ENCODE results near the gene C14orf93. TPM values are rescaled to one million over a fixed set of nuclear protein-coding genes. Genes with fewer than 3 reads are reported as not detected.

The C14orf93 gene
- total and polyA plus RNA-seq, 2 donors (not counting 1 experiment from before 2014, with no cell fraction given): 17.9 to 26.8 TPM

DNA sequence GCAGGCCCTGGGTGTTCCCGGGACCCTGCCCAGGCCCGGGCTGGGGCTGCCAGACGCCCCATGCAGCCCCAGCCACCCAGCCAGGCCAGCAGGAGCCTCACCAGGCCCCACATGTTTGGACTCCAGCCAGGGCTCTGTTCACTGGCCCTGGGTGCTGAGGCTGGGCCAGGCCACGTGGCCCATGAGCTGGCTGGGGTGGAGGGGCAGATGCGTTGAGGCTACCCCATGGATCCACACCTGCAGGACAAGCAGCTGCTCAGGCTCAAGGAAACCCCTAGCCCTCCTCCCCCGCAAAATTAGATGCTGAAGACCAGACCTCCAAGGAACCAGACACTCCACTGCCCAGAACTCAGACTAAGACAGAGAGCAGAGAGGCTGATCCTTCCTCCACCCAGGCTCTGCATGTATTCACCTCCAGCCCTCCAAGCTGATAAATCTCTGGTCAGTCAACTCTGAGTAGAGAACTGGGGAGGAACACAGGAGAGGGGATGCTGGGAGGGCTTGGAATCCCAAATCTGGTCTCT lies 45.7 kb upstream of the C14orf93 start:
- H3K79me2 ChIP-seq (ENCODE audit: control insufficient read depth, insufficient read depth, low read length): no peaks in the 10 kb centered on the region
- Mint-ChIP-seq H3K4me1 (peaks cover 18% of the 10 kb centered on the region), H3K4me3 (peak overlapping the region; percentile 89), H3K27ac (no peak overlapping the region), H3K9me3 (ENCODE audit: insufficient read depth) (no peaks in the 10 kb centered on the region), H3K27me3 (no peaks in the 10 kb centered on the region)
- H3K9ac ChIP-seq (ENCODE audit: low read length): no peak overlapping the region
- peaks cover 0 to 6% (median 0%) of the 10 kb centered on the region in 4 experiments for H3K27me3 ChIP-seq (replicated peaks in 1 of 4; ENCODE audit: control extremely low read depth in 1 of 4, control insufficient read depth in 3 of 4, insufficient read depth in 4 of 4, low read length in 3 of 4)
- peaks cover 0 to 20% of the 10 kb centered on the region in 2 experiments for H3K36me3 ChIP-seq (replicated peaks in 1 of 2; ENCODE audit: control extremely low read depth in 1 of 2, control insufficient read depth in 1 of 2, extremely low read depth in 1 of 2, insufficient read depth in 2 of 2, low read length in 1 of 2)
- CTCF ChIA-PET: interaction anchor here (1.4 to 19.1 kb wide), 4 partner anchors 13 to 70 kb away, joined by 6 to 1134 read pairs (median 14); partner anchors contain the start of genes ACIN1 and AJUBA
- H3K27ac ChIP-seq (ENCODE audit: low read length in 2 of 2): no peak overlapping the region
- H3K4me2 ChIP-seq (replicated peaks; ENCODE audit: low read depth, low read length, poor library complexity, severe bottlenecking): no peak overlapping the region
- DNase-seq (no peak), ATAC-seq (ENCODE audit: low read depth) (no peak)
- intact Hi-C loops (cut with micrococcal nuclease): loop anchor here (1.0 to 10.0 kb wide), 7 partner anchors 14 to 751 kb away; no protein-coding TSS in a partner anchor
- TF ChIP-seq, protein P1, sequence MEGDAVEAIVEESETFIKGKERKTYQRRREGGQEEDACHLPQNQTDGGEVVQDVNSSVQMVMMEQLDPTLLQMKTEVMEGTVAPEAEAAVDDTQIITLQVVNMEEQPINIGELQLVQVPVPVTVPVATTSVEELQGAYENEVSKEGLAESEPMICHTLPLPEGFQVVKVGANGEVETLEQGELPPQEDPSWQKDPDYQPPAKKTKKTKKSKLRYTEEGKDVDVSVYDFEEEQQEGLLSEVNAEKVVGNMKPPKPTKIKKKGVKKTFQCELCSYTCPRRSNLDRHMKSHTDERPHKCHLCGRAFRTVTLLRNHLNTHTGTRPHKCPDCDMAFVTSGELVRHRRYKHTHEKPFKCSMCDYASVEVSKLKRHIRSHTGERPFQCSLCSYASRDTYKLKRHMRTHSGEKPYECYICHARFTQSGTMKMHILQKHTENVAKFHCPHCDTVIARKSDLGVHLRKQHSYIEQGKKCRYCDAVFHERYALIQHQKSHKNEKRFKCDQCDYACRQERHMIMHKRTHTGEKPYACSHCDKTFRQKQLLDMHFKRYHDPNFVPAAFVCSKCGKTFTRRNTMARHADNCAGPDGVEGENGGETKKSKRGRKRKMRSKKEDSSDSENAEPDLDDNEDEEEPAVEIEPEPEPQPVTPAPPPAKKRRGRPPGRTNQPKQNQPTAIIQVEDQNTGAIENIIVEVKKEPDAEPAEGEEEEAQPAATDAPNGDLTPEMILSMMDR (IDR thresholded peaks at IDR 0.05): no peak
- TF ChIP-seq EZH2 (IDR thresholded peaks at IDR 0.05; ENCODE audit: borderline replicate concordance, insufficient read depth, low read depth, low read length, poor library complexity, severe bottlenecking): no peak
- H3K9me3 ChIP-seq (ENCODE audit: control extremely low read depth in 1 of 3, control insufficient read depth in 2 of 3, insufficient read depth in 1 of 3, low read length in 2 of 3): no peaks in the 10 kb centered on the region
- peak overlapping the region; percentile 63 for H2AFZ ChIP-seq (ENCODE audit: insufficient read depth, low read depth, low read length, poor library complexity, severe bottlenecking)
- peaks cover 10 to 21% of the 10 kb centered on the region in 2 donors for H3K4me1 ChIP-seq (ENCODE audit: control insufficient read depth in 2 of 2, insufficient read depth in 2 of 2, low read length in 2 of 2)
- peaks cover 5% of the 10 kb centered on the region for H4K20me1 ChIP-seq (ENCODE audit: control insufficient read depth, insufficient read depth, low read length, poor library complexity, severe bottlenecking)
- H3K4me3 ChIP-seq (ENCODE audit: control extremely low read depth in 1 of 5, extremely low read depth in 1 of 5, insufficient read depth in 1 of 5, low read depth in 2 of 5, low read length in 4 of 5): no peak overlapping the region
- WGBS (ENCODE audit: insufficient coverage): 89% methylated on average over 5 of the region's 6 CpGs
- POLR2A ChIA-PET: no interaction called here

DNA sequence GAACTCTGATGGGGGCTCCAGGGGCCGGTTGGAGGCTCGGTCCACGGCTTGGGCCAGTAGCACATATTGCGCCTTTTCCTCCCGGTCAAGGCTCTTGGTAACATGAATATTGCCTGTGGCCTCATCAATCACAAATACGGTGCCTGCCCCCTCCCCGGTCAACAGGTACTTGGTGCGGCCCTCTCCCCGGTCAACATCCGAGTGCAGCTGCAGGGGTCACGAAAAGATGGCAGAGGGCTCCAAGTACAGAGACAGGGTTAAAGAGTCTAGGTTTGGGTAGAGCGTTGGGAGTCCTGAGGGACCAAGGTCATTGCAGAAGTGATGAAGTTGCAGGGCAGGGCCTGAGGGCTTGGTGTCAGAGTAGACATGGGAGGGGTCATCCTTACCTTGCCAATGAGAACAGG lies 45.2 kb upstream of the C14orf93 start:
- H3K9ac ChIP-seq (ENCODE audit: low read length): no peak overlapping the region
- no peak overlapping the region for H3K27ac Mint-ChIP-seq
- no peak overlapping the region for H3K4me3 Mint-ChIP-seq
- H3K4me3 ChIP-seq (ENCODE audit: control extremely low read depth in 1 of 5, extremely low read depth in 1 of 5, insufficient read depth in 1 of 5, low read depth in 2 of 5, low read length in 4 of 5): no peak overlapping the region
- H3K4me1 Mint-ChIP-seq: peaks cover 18% of the 10 kb centered on the region
- no peaks in the 10 kb centered on the region for H3K79me2 ChIP-seq (ENCODE audit: control insufficient read depth, insufficient read depth, low read length)
- no peak overlapping the region for H3K4me2 ChIP-seq (replicated peaks; ENCODE audit: low read depth, low read length, poor library complexity, severe bottlenecking)
- no peaks in the 10 kb centered on the region for H3K9me3 ChIP-seq (ENCODE audit: control extremely low read depth in 1 of 3, control insufficient read depth in 2 of 3, insufficient read depth in 1 of 3, low read length in 2 of 3)
- ChIA-PET CTCF (interaction anchor here (3.8 to 19.1 kb wide), 2 partner anchors 48 to 69 kb away, joined by 16 to 1134 read pairs; partner anchors contain the start of gene AJUBA), POLR2A (interaction anchor here (0.8 kb wide), 1 partner anchor 69 kb away, joined by 3 read pairs; no protein-coding TSS in a partner anchor)
- no peaks in the 10 kb centered on the region for H3K27me3 Mint-ChIP-seq
- peaks cover 10 to 21% of the 10 kb centered on the region in 2 donors for H3K4me1 ChIP-seq (ENCODE audit: control insufficient read depth in 2 of 2, insufficient read depth in 2 of 2, low read length in 2 of 2)
- no peak overlapping the region for H3K27ac ChIP-seq (ENCODE audit: low read length in 2 of 2)
- intact Hi-C loops (cut with micrococcal nuclease): loop anchor here (5.0 to 10.0 kb wide), 6 partner anchors 37 to 750 kb away; no protein-coding TSS in a partner anchor
- peaks cover 0 to 16% of the 10 kb centered on the region in 2 experiments for H3K36me3 ChIP-seq (replicated peaks in 1 of 2; ENCODE audit: control extremely low read depth in 1 of 2, control insufficient read depth in 1 of 2, extremely low read depth in 1 of 2, insufficient read depth in 2 of 2, low read length in 1 of 2)
- peaks cover 5% of the 10 kb centered on the region for H4K20me1 ChIP-seq (ENCODE audit: control insufficient read depth, insufficient read depth, low read length, poor library complexity, severe bottlenecking)
- peaks cover 0 to 6% (median 0%) of the 10 kb centered on the region in 4 experiments for H3K27me3 ChIP-seq (replicated peaks in 1 of 4; ENCODE audit: control extremely low read depth in 1 of 4, control insufficient read depth in 3 of 4, insufficient read depth in 4 of 4, low read length in 3 of 4)
- no peaks in the 10 kb centered on the region for H3K9me3 Mint-ChIP-seq (ENCODE audit: insufficient read depth)
- DNase-seq (no peak), ATAC-seq (ENCODE audit: low read depth) (no peak)
- no peak for TF ChIP-seq EZH2 (IDR thresholded peaks at IDR 0.05; ENCODE audit: borderline replicate concordance, insufficient read depth, low read depth, low read length, poor library complexity, severe bottlenecking)
- TF ChIP-seq, protein P1 (IDR thresholded peaks at IDR 0.05): no peak
- no peak overlapping the region for H2AFZ ChIP-seq (ENCODE audit: insufficient read depth, low read depth, low read length, poor library complexity, severe bottlenecking)
- WGBS (ENCODE audit: insufficient coverage): 97% methylated on average over 12 of the region's 12 CpGs
